Vagina (tissue), 2 donors: ENCODE measurements around the gene UNC13B. TPM values are rescaled to one million over a fixed set of nuclear protein-coding genes. Genes with fewer than 3 reads are reported as not detected.

ENCODE experiments used
- DNase-seq, 2 donors: peaks; one replicate each; pipeline ENCODE4 v3.0.0-alpha.2; 2017; ENCODE audit errors: extremely low spot score in 2 of 2
- H3K27ac ChIP-seq: fragments of 200-600 bp; sonication (generic); one replicate; pipeline ENCODE4 v1.5.1; 2019
- H3K27me3 ChIP-seq: fragments of 200-600 bp; sonication (generic); one replicate; pipeline ENCODE4 v1.5.1; 2019
- H3K36me3 ChIP-seq, 2 donors: fragments of 200-600 bp; sonication (generic); one replicate each; pipeline ENCODE4 v1.5.1; 2017 to 2019
- H3K4me1 ChIP-seq: fragments of 200-600 bp; sonication (generic); one replicate; pipeline ENCODE4 v1.5.1; 2019
- H3K4me3 ChIP-seq, 2 donors: fragments of 200-600 bp; sonication (generic); 1 replicate in 1 of 2; 2 replicates in 1 of 2; pipeline ENCODE4 v1.5.1; 2016 to 2019
- H3K9me3 ChIP-seq: fragments of 200-600 bp; sonication (generic); one replicate; pipeline ENCODE4 v1.5.1; 2019
- CTCF ChIP-seq, 3 experiments: fragments of 450-650 bp in 2 of 3; fragments of 200-600 bp in 1 of 3; sonication (generic) in 1 of 3; IDR thresholded peaks; one replicate each; pipeline ENCODE4 v1.5.1; 2017 to 2019; ENCODE audit warnings: antibody characterized with exemption in 3 of 3, mild to moderate bottlenecking in 2 of 3, moderate library complexity in 2 of 3
- POLR2A ChIP-seq, 2 donors: fragments of 450-650 bp; IDR thresholded peaks; one replicate each; pipeline ENCODE4 v1.6.1; 2017; ENCODE audit warnings: antibody characterized with exemption in 2 of 2, mild to moderate bottlenecking in 2 of 2, moderate library complexity in 2 of 2
- POLR2AphosphoS5 ChIP-seq, 2 donors: sonication (generic); formaldehyde crosslinking; IDR thresholded peaks; one replicate each; pipeline ENCODE4 v1.9.0; 2017; ENCODE audit warnings: antibody characterized with exemption in 2 of 2, mild to moderate bottlenecking in 2 of 2, low read depth in 1 of 2; ENCODE audit not compliant: insufficient read depth in 1 of 2
- intact Hi-C: fragments of 100-400 bp; cut with DNase I; formaldehyde crosslinking; loops from one replicate; pipeline ENCODE4 v1.15.1; 2023
- total RNA-seq: library from RNA; depleted of rRNA; stranded (reverse); fragments of >200 nt; gene quantifications from one replicate; pipeline ENCODE4 v1.2.3, GENCODE V29; 2016

The UNC13B gene
- total RNA-seq, 1 donor from 2014 or later, result 20.4 TPM

DNA sequence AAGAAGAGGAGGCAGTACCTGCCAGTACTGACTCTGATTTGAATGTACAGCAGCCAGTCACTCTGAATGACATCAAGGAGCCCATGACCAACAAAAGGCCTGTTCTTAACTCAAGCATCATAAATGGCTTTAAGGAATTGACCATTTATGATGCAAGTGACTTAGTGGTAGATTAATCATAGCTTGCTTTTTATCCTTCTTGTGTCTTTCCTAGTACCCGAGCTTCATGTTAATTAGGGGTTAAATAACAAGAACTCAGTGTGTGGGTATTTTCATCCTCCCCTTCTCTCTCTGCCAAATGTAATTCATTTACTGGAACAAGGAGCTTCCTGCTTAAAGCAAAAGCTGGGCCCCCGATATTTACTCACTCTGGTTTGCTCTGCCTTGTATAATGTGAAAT is 146.5 kb downstream of the UNC13B start:
- DNase-seq, result no peak
- Histone ChIP-seq H3K27me3 (no peaks in the 10 kb centered on the region), H3K4me3 (no peak overlapping the region), H3K4me1 (no peaks in the 10 kb centered on the region), H3K27ac (no peak overlapping the region), H3K36me3 (peaks cover 0 to 6% of the 10 kb centered on the region in 2 donors), H3K9me3 (no peaks in the 10 kb centered on the region)
- intact Hi-C loops, result no loop called here
- TF ChIP-seq POLR2AphosphoS5 (IDR thresholded peaks at IDR 0.05; ENCODE audit: insufficient read depth in 1 of 2, low read depth in 1 of 2) (no peak), POLR2A (IDR thresholded peaks at IDR 0.05) (no peak), CTCF (IDR thresholded peaks at IDR 0.05) (no peak)

- Histone ChIP-seq H3K36me3 (peaks cover 0 to 6% of the 10 kb centered on the region in 2 donors), H3K4me1 (no peaks in the 10 kb centered on the region), H3K27me3 (no peaks in the 10 kb centered on the region), H3K4me3 (no peak overlapping the region), H3K27ac (no peak overlapping the region), H3K9me3 (no peaks in the 10 kb centered on the region)
- intact Hi-C loops, result no loop called here
- DNase-seq, result no peak
- TF ChIP-seq POLR2A (IDR thresholded peaks at IDR 0.05), result no peak
- TF ChIP-seq POLR2AphosphoS5 (IDR thresholded peaks at IDR 0.05; ENCODE audit: insufficient read depth in 1 of 2, low read depth in 1 of 2), result no peak
- TF ChIP-seq CTCF (IDR thresholded peaks at IDR 0.05), result no peak
These were observed 150.3 kb downstream of the UNC13B start for GRCh38 chr9:35311891-35312639.

- no peaks in the 10 kb centered on the region for H3K27me3 ChIP-seq
- no peak for DNase-seq
- no peak for TF ChIP-seq POLR2A (IDR thresholded peaks at IDR 0.05)
- TF ChIP-seq CTCF (IDR thresholded peaks at IDR 0.05), result no peak
- TF ChIP-seq POLR2AphosphoS5 (IDR thresholded peaks at IDR 0.05; ENCODE audit: insufficient read depth in 1 of 2, low read depth in 1 of 2), result no peak
- no peaks in the 10 kb centered on the region for H3K9me3 ChIP-seq
- H3K36me3 ChIP-seq, result peaks cover 0 to 6% of the 10 kb centered on the region in 2 donors
- intact Hi-C loops, result no loop called here
- no peaks in the 10 kb centered on the region for H3K4me1 ChIP-seq
- H3K27ac ChIP-seq, result no peak overlapping the region
- H3K4me3 ChIP-seq, result no peak overlapping the region
These were observed 151.7 kb downstream of the UNC13B start for GRCh38 chr9:35313460-35313859.

- H3K4me1 ChIP-seq, result no peaks in the 10 kb centered on the region
- H3K36me3 ChIP-seq, result peaks cover 0 to 6% of the 10 kb centered on the region in 2 donors
- H3K27me3 ChIP-seq, result no peaks in the 10 kb centered on the region
- no peak overlapping the region for H3K4me3 ChIP-seq
- intact Hi-C loops, result no loop called here
- H3K27ac ChIP-seq, result no peak overlapping the region
- no peak for DNase-seq
- H3K9me3 ChIP-seq, result no peaks in the 10 kb centered on the region
- TF ChIP-seq POLR2AphosphoS5 (IDR thresholded peaks at IDR 0.05; ENCODE audit: insufficient read depth in 1 of 2, low read depth in 1 of 2), result no peak
- no peak for TF ChIP-seq CTCF (IDR thresholded peaks at IDR 0.05)
- TF ChIP-seq POLR2A (IDR thresholded peaks at IDR 0.05), result no peak
These were observed 152.1 kb downstream of the UNC13B start for GRCh38 chr9:35313916-35314315.

DNA sequence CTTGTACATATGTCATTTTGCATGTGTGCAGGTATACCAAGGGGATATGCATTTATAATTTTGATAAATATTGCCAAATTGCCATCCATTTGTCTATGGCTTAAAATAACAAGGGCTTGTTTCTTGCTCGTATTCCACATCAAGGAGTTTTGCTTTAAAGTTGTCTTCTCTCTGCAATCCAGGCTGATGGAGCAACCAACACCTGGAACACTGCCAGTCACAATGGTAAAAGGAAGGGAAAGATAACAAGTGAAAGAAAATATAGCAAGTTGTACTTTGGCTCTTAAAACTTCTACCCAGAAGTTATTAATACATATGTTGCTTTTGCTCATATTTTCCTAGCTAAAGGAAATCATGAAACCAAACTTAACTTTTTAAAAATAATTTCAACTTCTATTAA is 156.9 kb downstream of the UNC13B start:
- Histone ChIP-seq H3K9me3 (no peaks in the 10 kb centered on the region), H3K4me3 (no peak overlapping the region), H3K27me3 (no peaks in the 10 kb centered on the region), H3K36me3 (no peaks in the 10 kb centered on the region), H3K27ac (no peak overlapping the region), H3K4me1 (no peaks in the 10 kb centered on the region)
- no peak for DNase-seq
- intact Hi-C loops, result no loop called here
- TF ChIP-seq CTCF (IDR thresholded peaks at IDR 0.05) (no peak), POLR2A (IDR thresholded peaks at IDR 0.05) (no peak), POLR2AphosphoS5 (IDR thresholded peaks at IDR 0.05; ENCODE audit: insufficient read depth in 1 of 2, low read depth in 1 of 2) (no peak)
